HepG2 (cell line): Measurements from ENCODE around the gene KDM4F. TPM values are rescaled to one million over a fixed set of nuclear protein-coding genes. Genes with fewer than 3 reads are reported as not detected.
A peak's percentile ranks its signal among the peaks of the same experiment; 100 is the strongest.

Experiments used
- ARID4A ChIP-seq: sonication (generic); formaldehyde crosslinking; IDR thresholded peaks from 2 replicates; pipeline ENCODE4 v1.5.0; 2020; ENCODE audit warnings: mild to moderate bottlenecking, missing genetic modification reagents, borderline replicate concordance
- ATF7-NPFF ChIP-seq: sonication (generic); formaldehyde crosslinking; IDR thresholded peaks from 2 replicates; pipeline ENCODE4 v1.8.1; 2023; ENCODE audit warnings: mild to moderate bottlenecking, low read depth, missing genetic modification reagents, moderate library complexity
- CCDC6 ChIP-seq: sonication (generic); formaldehyde crosslinking; IDR thresholded peaks from 2 replicates; pipeline ENCODE4 v1.8.1; 2022; ENCODE audit warnings: mild to moderate bottlenecking, missing genetic modification reagents, moderate library complexity
- CEBPG ChIP-seq: IDR thresholded peaks from 2 replicates; pipeline ENCODE4 v1.6.1; 2016
- HDAC1 ChIP-seq: sonication (generic); formaldehyde crosslinking; IDR thresholded peaks from 2 replicates; pipeline ENCODE4 v1.5.1; 2020; ENCODE audit warnings: mild to moderate bottlenecking, missing genetic modification reagents
- HNF1B ChIP-seq: sonication (generic); formaldehyde crosslinking; IDR thresholded peaks from 2 replicates; pipeline ENCODE4 v1.5.1; 2020; ENCODE audit warnings: mild to moderate bottlenecking, moderate library complexity, missing genetic modification reagents
- ISL2 ChIP-seq: sonication (generic); formaldehyde crosslinking; IDR thresholded peaks from 2 replicates; pipeline ENCODE4 v1.5.0; 2020; ENCODE audit warnings: missing genetic modification reagents
- PCBP1 ChIP-seq: fragments of 200-400 bp; formaldehyde crosslinking; IDR thresholded peaks from 2 replicates; pipeline ENCODE4 v1.6.1; 2017; ENCODE audit warnings: mild to moderate bottlenecking, low read depth, low read length, borderline replicate concordance
- RBFOX2 ChIP-seq: fragments of 200-400 bp; formaldehyde crosslinking; IDR thresholded peaks from 2 replicates; pipeline ENCODE4 v1.6.1; 2017; ENCODE audit warnings: low read depth, mild to moderate bottlenecking, low read length
- SKIL ChIP-seq: sonication (generic); formaldehyde crosslinking; IDR thresholded peaks from 2 replicates; pipeline ENCODE4 v1.8.0; 2022; ENCODE audit warnings: missing genetic modification reagents, mild to moderate bottlenecking, moderate library complexity, borderline replicate concordance
- ZFP36L2 ChIP-seq: sonication (generic); formaldehyde crosslinking; IDR thresholded peaks from 2 replicates; pipeline ENCODE4 v1.4.0; 2020; ENCODE audit warnings: missing genetic modification reagents
- ZNF101 ChIP-seq: sonication (generic); formaldehyde crosslinking; IDR thresholded peaks from 2 replicates; pipeline ENCODE4 v1.4.0; 2020; ENCODE audit warnings: mild to moderate bottlenecking, low read depth, missing genetic modification reagents, borderline replicate concordance
- ZNF232 ChIP-seq: sonication (generic); formaldehyde crosslinking; IDR thresholded peaks from 2 replicates; pipeline ENCODE4 v1.4.0; 2020; ENCODE audit warnings: missing genetic modification reagents, borderline replicate concordance
- ZNF251 ChIP-seq: sonication (generic); formaldehyde crosslinking; IDR thresholded peaks from 2 replicates; pipeline ENCODE4 v1.9.0; 2021; ENCODE audit warnings: mild to moderate bottlenecking, missing genetic modification reagents
- ZNF337 ChIP-seq: sonication (generic); formaldehyde crosslinking; IDR thresholded peaks from 2 replicates; pipeline ENCODE4 v1.5.1; 2020; ENCODE audit warnings: missing genetic modification reagents, low read depth, mild to moderate bottlenecking, borderline replicate concordance
- ZNF446 ChIP-seq: sonication (generic); formaldehyde crosslinking; IDR thresholded peaks from 2 replicates; pipeline ENCODE4 v1.5.0; 2020; ENCODE audit warnings: mild to moderate bottlenecking, missing genetic modification reagents
- ZNF558 ChIP-seq: sonication (generic); formaldehyde crosslinking; IDR thresholded peaks from 2 replicates; pipeline ENCODE4 v1.9.0; 2022; ENCODE audit warnings: mild to moderate bottlenecking, missing genetic modification reagents, borderline replicate concordance
- ZNF652 ChIP-seq: IDR thresholded peaks from 2 replicates; pipeline ENCODE4 v1.6.1; 2016; ENCODE audit warnings: low read depth, borderline replicate concordance
- ZNF773 ChIP-seq: sonication (generic); formaldehyde crosslinking; IDR thresholded peaks from 2 replicates; pipeline ENCODE4 v1.4.0; 2020; ENCODE audit warnings: missing genetic modification reagents, borderline replicate concordance
- ZNF782 ChIP-seq: sonication (generic); formaldehyde crosslinking; IDR thresholded peaks from 2 replicates; pipeline ENCODE4 v1.4.0; 2020; ENCODE audit warnings: missing genetic modification reagents, mild to moderate bottlenecking, borderline replicate concordance
- ZSCAN31 ChIP-seq: sonication (generic); formaldehyde crosslinking; IDR thresholded peaks from 2 replicates; pipeline ENCODE4 v1.5.0; 2020; ENCODE audit warnings: low read depth, mild to moderate bottlenecking, missing genetic modification reagents
- polyA plus RNA-seq, 8 experiments: library from polyadenylated mRNA; depleted of rRNA in 3 of 8; stranded (reverse) in 7 of 8; unstranded in 1 of 8; fragments of >200 nt; fragmentation: Illumina TruSeq in 4 of 8; extraction: Trizol in 4 of 8; gene quantifications; 2 replicates each; pipeline versions ENCODE4 v1.2.1 to v1.2.3, GENCODE V29; 2011 to 2016; ENCODE audit warnings: low read depth in 4 of 8, missing spikeins in 1 of 8, mixed read lengths in 1 of 8; ENCODE audit not compliant: insufficient read depth in 1 of 8
- total RNA-seq, 5 experiments: library from RNA; depleted of rRNA; stranded (reverse); fragments of >200 nt; fragmentation: Illumina TruSeq; extraction: Trizol; gene quantifications; 2 replicates each; pipeline ENCODE4 v1.2.3, GENCODE V29; 2016; ENCODE audit warnings: low read depth in 1 of 5

Gene KDM4F
- total and polyA plus RNA-seq, 2 of the 13 experiments (the other 11 are each of a cell fraction or from before 2014, with no cell fraction given), result not detected

GRCh38 chr11:95089620-95090542 lies 40.7 kb downstream of the KDM4F start, which contains the start of gene ENDOD1 (continued):
- TF ChIP-seq RBFOX2 (peak; percentile 54; the same call in 1 of the 2 replicates), CEBPG (CRISPR knock-in tag) (no peak), ZNF101 (CRISPR knock-in tag) (no peak), HDAC1 (CRISPR knock-in tag) (peak; percentile 55; the same call in 1 of the 2 replicates), PCBP1 (no peak), ZNF558 (CRISPR knock-in tag) (peak; percentile 72; the same call in 1 of the 2 replicates), ZNF446 (CRISPR knock-in tag) (no peak), ATF7-NPFF (CRISPR knock-in tag) (peak; percentile 90), CCDC6 (CRISPR knock-in tag) (peak; percentile 59; the same call in 1 of the 2 replicates), ZNF773 (CRISPR knock-in tag) (0 out of 2 replicates have a peak, but pooled peaks have one; percentile 22), ZNF232 (peak; percentile 38; the same call in 1 of the 2 replicates), ZNF337 (CRISPR knock-in tag) (no peak), HNF1B (0 out of 2 replicates have a peak, but pooled peaks have one; percentile 29), SKIL (CRISPR knock-in tag) (no peak), ZNF652 (no peak), ARID4A (CRISPR knock-in tag) (peak; percentile 69), ISL2 (0 out of 2 replicates have a peak, but pooled peaks have one; percentile 37), ZFP36L2 (CRISPR knock-in tag) (no peak), ZNF782 (no peak), ZNF251 (CRISPR knock-in tag) (no peak), ZSCAN31 (CRISPR knock-in tag) (0 out of 2 replicates have a peak, but pooled peaks have one; percentile 22)
